Stimulated activated CD4-positive, alpha-beta T cell treated with anti-CD3 and anti-CD28 coated beads, Interleukin-4, amount 100 ng/mL, for 4 hours (primary cell): ENCODE measurements around the gene BPIFB1.

ENCODE experiments used
- DNase-seq, 2 experiments: peaks; one replicate each; pipeline ENCODE4 v3.0.0-alpha.2; 2020

The BPIFB1 gene

DNA sequence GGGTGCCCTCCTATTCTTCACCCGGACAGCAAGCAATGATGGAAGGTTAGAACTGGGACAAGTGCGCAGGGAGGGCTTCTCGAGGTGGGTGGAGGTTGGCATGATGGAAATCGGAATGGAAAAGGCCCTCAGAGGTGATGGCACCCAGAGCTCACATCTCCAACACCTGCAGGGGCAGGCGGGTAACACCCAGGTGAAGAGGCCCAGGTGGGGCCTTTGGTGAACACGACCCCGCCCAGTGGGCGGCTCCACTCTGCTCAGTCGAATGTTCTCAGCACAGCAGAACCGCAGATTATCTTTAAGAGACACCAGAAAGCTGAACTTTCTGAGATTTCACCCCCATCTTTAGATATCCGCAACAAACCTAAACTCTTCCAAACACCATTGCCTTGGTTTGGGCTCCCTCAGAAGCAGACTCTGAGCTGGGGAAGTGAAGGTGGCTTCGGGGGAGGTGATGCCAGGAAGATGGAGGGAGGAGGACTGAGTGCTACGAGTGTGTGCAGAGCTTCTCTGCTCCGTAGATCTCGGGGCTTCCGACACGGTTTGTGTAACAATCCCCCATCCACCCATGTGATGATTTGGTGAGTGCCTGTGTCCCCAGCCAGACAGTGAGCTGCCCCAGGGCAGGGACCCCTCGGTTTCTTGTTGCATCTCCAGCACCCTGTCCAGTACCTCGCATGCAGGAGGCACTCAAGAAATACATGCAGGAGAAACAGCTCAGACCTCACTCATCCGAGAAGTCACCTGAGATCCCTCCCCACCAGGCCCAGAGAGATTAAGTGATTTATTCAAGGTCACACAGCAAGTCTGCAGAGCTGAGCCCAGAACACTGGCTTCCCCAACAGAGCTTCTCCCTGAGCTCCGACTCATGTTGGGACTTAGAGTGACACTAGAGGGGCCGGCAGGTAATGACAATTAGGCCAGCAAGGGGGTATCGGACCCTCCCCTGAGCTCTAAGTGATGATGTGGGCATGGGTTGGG, 45.4 kb downstream of the BPIFB1 start:
- no peak for DNase-seq

DNA sequence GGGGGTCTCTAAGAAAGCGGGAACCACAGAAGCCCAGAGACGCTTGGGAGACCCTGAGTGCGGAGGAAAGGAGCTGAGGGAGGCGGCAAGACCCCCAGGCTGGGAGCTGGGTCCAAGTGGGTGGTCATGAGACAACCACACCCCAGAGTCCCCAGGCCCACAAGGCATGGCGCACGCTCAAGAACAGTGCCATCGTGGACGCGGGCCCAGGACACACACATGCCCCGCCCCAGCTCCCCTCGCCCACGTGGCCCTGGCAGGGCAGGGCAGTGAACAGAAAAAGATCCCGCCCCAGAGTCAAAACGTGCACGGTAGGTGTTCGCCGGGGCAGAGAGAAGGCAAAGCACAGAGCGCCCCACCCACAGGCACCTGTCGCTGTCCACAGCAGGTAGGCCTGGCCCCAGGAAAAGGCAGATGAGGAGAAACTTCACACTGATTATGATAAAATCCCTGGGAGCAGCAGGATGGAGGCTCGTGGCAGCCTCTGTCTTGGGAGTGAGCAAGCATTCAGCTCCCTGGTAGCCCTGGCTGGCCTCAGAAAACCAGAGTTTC, 50.0 kb downstream of the BPIFB1 start:
- no peak for DNase-seq

DNA sequence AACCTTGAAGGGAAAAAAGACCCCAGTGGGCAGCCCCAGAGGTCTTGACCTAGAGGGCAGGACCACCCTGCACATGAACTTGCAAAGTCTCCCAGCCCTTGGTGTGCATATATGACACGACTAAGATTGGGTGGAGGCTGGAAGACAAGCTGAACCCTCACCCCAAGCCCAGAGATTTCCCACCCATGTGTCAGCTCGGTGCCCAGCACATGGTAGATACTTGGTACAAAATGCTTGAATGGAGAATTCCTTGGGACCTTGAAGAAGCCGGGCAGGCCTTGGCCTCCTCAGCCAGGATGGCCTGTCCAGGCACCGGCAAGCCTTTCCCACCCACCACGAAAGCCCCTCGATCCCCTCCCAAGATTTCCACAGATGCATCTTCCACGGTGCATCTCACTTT, 50.6 kb downstream of the BPIFB1 start:
- DNase-seq, result no peak

DNA sequence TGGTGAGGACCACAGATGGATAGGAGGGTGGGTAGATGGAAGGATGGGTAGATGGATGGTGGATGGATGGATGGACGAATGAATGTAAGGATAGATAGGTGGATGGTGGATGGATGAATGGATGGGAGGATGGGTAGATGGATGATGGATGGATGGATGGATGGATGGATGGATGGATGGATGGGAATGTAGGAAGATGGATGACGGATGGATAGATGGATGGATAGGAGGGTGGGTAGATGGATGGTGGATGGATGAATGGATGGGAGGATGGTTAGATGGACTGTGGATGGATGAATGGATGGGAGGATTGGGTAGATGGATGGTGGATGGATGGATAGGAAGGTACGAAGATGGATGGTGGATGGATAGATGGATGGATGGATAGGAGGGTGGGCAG, 51.1 kb downstream of the BPIFB1 start:
- DNase-seq, result no peak

DNA sequence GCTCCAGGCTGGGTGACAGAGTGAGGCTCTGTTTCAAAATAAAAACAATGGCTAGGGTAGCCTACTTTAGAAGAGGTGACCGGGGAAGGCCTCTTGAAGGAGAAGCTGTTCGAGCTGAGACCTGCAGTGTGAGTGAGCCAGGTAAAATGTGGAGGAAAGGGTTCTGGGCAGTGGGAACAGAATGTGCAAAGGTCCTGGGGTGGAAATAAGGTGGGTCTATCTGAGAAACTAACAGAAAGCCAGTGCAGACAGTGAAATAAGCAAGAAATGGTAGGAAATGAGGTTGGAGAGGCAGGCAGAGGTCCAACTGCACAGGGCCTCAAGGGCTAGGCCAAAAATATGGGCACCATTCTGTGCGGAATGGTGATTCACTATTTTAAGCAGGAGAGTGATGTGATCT, 53.4 kb downstream of the BPIFB1 start:
- DNase-seq, result no peak

DNA sequence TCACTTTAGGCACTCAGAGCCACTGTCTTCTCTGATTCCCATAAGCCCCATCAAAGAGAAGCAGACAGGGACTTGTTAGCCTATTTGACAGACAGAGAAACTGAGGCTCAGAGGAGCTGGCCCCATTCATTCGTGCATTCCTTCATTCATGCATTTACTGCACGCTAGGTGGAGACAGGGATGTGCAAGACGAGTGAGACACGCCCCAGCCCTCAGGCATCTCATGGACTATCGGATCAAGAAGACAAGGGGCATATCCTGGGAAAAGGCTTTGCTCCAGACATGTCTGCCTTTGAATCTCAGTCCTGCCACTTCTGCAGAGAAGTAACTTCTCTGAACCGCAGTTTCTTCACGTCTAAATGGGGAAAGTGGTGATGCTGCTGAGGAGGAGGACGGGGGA, 54.1 kb downstream of the BPIFB1 start:
- no peak for DNase-seq

DNA sequence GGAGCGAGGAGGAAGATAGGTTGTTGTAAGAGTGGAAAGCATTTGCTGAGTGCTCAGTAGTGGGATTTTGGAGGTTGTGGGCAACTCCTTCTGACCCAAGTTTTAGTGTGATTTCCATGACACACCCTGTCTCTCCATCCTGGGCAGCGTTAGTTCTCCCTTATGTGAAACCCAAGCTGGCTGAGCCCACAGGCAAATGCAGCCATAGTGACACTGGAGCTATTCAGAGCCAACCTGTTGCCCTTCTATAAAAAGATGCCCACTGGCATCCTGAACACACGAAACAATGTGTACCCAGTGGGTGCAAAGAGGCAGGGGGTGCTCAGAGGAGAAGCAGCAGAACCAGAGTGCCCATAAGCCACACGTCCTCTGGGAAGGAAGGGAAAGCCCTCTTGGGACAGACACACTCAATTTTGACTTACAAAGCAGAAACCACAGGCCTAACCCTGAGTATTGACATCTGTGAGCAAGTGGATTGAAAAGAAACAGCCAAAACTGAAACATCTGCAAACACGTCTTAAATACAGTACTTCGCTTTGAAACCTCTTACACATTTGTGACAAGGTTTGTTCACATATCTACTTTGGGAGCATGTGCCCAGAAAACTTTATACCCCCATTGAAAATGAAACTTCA, 54.6 kb downstream of the BPIFB1 start:
- DNase-seq, result no peak

DNA sequence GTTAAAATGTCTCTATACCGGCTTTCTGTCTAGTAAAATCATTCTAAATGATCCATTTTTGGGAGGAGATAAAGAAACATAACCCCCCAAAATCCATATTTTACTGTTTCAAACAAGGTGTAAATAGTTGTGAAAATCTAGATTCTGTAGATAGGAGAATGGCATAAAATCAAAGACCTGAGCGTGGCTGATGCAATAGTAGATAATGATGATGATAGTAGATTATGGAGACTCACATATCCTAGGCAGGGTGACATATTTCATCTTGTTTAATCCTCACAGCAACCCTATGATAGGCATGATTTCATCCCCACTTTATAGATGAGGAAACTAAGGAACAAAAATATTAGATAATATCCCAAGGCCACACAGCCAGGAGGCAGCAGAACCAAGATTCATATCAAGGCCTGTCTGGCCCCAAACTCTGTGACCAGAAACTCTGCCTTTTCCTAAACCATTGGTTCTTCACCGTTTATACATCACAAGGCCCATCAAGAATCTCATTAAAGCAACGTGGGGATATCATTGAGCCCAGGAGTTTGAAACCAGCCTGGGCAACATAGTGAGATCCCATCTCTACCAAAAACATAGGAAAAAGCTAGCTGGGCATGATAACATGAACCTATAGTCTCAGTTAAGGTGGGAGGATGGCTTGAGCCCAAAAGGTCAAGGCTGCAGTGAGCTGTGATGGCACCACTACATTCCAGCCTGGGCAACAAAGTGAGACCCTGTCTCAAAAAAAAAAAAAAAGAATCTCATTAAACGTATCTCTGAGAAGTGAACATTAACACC, 55.6 kb downstream of the BPIFB1 start:
- no peak for DNase-seq

DNA sequence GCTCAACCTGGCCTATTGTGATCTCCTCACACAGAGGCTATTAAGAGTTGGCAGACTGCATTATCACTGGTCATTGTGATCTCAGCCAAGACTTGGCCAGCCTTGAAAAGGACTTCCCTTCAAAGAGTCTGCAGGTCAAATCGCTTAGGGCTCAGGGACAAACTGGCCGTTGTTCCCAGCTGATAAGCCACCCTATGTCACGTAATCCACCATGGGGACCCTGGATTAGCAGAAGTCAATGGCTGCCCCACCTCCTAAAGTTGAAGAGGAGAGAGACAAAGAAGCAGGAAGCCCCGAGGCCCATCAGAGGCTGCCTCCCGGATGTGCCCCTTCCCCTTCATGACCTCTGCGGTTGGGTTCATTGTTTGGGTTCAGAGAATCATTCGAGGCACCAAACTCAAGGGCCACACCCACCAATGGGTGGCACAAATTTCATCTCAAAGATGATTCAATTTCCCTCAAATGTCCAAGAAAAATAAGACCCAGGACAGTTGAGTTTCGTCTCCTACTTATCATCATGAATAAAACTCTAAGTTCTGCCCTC, 56.6 kb downstream of the BPIFB1 start:
- no peak for DNase-seq

DNA sequence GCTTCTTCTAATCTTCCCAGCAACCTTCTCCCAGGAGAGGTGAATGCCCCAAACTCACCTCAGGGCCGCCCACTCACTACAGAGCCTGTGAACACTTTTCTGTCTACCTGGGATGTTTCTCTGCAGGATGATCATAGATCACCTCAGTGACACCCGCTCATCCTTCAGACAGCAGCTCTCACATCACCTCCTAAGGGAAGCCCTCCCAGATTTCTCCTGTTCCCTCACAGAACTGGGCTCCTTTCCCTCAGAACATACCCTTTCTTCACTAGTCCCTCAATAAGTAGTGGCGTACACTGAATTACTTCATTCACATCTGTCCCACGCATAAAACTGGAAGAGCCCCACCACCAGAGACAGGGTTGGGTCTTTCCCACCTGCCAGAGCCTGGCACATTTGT, 60.5 kb downstream of the BPIFB1 start:
- no peak for DNase-seq

DNA sequence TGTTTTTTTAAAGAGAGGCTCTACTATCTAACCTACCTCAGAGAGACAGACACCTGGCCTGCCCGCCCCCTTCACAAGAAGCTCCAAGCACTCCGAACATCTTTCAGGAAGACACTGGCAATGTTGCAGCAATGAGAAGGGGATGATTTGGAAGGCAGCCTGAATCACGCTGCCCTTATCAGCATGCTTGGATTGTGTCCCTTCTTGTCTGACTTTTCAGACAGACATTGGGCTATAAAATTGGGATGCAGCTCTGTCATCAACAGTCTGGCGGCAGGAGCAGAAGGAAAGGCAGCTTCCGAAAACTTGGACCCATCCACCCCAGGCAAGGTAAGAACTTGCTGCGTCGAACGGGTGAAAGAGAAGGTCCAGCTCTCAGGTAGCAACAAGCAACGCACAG, 62.3 kb downstream of the BPIFB1 start:
- DNase-seq, result no peak

DNA sequence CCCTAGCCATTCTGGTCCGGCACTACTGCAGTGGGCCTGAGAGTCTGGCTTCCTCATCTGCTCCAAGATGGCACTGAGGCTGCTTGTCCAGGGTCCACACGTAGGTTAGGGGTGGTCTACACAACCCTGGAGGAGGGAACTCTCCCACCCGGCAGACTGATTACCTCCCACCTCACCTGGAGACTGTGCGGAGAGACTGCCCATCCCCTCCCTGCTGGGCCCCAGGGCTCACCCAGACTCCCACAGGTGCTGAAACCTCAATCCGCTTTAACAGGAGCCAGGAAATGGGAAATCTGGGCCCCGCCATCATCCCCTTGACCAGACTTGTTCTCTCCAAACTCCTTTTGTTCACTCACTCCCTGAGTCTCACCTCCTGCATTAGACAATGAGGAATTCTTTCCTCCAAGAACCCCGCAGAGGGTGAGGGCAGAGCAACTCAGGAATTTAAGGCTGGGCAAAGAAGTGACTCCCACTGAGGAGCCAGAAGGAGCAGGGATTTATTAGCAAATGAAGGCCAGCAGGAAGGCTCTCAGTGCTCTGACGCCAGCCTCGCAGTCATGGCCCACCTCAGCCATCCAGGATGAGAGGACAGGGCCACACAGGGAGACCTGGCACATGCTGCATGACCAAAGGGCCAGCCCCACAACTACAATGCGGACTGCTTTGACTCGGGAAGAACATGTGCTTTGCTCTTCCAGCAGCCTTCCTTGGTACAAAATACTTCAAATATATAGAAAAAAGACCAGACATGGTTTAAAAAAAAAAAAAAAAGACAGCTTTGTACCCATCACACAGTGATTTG, 65.3 kb downstream of the BPIFB1 start:
- no peak for DNase-seq

DNA sequence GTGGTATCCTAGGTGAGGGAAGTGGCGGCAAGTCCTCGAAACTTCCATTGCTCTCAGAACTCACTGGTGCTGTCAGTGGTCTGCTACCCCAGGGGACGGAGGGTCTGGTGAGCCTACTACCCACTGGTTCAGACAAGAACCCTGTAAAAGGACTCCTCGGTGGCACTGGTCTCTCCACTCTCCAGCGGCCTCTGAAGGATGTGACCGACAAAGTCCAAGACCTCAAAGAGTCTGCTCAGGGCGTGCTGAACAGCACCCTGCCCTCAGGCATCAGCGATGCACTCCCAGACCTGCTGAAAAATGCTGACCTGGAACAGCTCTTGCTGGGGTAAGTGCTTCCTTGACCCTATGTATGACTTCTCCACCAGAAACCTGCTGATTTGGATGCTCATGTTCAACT, 66.5 kb downstream of the BPIFB1 start:
- DNase-seq, result no peak

DNA sequence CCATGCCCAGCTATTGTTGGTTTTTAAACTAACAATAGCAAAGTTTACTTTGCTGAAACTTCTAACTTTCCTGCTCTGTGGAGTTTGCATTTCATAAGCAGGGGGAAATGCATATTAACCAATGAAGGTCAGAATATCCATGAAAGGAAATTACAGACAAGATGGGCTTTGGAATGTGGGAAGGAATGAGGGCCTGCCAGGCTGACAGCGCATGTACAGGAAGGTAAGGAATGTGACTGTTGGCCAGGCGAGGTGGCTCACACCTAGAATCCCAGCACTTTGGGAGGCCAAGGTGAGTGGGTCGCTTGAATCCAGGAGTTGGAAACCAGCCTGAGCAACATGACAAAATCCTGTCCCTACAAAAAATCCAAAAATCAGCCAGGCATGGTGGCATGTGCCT, 68.7 kb downstream of the BPIFB1 start:
- DNase-seq, result no peak

DNA sequence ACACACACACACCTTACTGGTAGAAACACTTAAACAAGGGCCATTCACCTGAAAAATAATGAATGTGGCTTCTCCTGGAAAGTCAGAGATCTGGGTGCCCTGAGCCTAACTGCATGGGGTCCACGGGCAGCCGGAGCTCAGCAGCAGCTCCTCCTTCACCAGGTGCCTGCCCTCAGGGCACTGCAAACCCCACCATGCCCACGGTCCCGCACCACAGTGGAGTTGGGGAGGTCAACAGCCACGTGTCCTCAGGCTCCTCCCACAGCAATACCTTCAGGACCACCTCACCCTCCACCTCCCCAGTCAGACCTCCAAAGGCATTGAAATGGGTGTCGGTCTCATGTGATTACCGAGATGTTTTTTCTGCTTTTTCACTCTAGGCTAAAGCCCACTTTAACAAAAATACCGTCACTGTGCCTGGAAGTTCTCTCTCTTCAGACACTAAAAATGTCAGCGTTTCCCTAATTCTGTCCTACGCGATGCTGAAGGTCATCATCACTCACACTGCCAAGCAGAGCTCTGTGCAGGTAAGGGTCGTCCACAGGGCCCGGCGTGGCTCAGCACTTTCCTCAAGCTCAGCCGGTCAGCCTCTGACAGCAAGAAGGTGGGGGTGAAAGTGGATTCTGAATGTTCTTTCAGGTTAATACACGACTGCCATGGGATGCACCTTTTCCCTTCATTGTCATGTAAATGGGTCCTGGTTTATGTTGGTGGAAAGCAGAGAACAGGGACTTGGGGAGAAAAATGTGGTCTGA, 69.4 kb downstream of the BPIFB1 start:
- DNase-seq, result no peak

DNA sequence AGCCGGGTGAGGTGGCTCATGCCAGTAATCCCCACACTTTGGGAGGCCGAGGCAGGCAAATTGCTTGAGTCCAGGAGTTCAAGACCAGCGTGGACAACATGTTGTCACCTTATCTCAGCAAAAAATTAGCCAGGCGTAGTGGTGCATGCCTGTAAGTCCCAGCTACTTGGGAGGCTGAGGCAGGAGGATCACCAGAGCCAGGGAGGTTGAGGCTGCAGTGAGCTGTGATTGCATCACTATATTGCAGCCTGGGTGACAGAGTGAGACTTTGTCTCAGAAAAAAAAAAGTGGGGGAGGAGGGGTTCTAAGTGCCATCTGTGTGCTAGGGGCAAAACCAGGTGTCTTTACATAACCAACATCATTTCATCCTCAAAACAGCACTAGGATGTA, 70.0 kb downstream of the BPIFB1 start:
- DNase-seq, result no peak
